ENCODE data around the gene KCTD19.
"Not testable (repeated sequence)": the region's sequence is repeated elsewhere in the genome, so short reads cannot be mapped to it uniquely, and the experiment has no call there.

Gene KCTD19

GRCh38 chr16:67326472-67327309 lies at the start of gene KCTD19, which contains the start of gene LRRC36:
Gene KCTD19 (minus strand): TSS chr16:67326741. CDS start chr16:67326707, 34 bp downstream.
Gene LRRC36 (plus strand): TSS chr16:67326815. CDS start chr16:67326863, 48 bp downstream.
- peaks cover 12% of the 10 kb centered on the region for H3K27me3 Mint-ChIP-seq
- H3K9me3 Mint-ChIP-seq, result peaks cover 3% of the 10 kb centered on the region
- peak within 1 kb of the TSS; percentile 72 for H3K4me3 Mint-ChIP-seq
- peak; percentile 52 for ATAC-seq
- peaks cover 37% of the 10 kb centered on the region for H3K4me1 Mint-ChIP-seq
- H3K36me3 Mint-ChIP-seq, result no peaks in the 10 kb centered on the region
- H3K27ac Mint-ChIP-seq, result peak within 1 kb of the TSS; percentile 65

DNA sequence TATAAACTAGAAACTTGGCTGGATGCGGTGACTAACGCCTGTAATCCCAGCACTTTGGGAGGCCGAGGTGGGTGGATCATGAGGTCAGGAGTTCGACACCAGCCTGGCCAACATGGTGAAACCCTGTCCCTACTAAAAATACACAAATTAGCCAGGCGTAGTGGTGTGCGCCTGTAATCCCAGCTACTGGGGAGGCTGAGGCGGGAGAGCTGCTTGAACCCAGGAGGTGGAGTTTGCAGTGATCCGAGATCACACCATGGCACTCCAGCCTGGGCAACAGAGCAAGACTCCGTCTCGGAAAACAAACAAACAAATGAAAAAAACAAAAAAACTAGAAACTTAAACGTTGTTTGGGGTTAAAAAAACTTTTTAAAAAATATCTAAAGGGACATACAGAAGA lies 49.5 kb upstream of the KCTD19 start:
- not testable (repeated sequence) for H3K4me1 Mint-ChIP-seq, H3K9me3 Mint-ChIP-seq, H3K36me3 Mint-ChIP-seq, H3K4me3 Mint-ChIP-seq, H3K27me3 Mint-ChIP-seq, H3K27ac Mint-ChIP-seq, ATAC-seq

- Mint-ChIP-seq H3K36me3 (no peaks in the 10 kb centered on the region), H3K27me3 (no peaks in the 10 kb centered on the region), H3K9me3 (no peaks in the 10 kb centered on the region), H3K4me1 (no peaks in the 10 kb centered on the region), H3K4me3 (no peak overlapping the region), H3K27ac (no peak overlapping the region)
- no peak for ATAC-seq
Observed at GRCh38 chr16:67372664-67373063, 46.1 kb upstream of the KCTD19 start.

GRCh38 chr16:67370661-67371060 lies 44.1 kb upstream of the KCTD19 start:
- Mint-ChIP-seq H3K9me3 (no peaks in the 10 kb centered on the region), H3K4me1 (no peaks in the 10 kb centered on the region), H3K27me3 (no peaks in the 10 kb centered on the region), H3K4me3 (no peak overlapping the region), H3K36me3 (no peaks in the 10 kb centered on the region), H3K27ac (no peak overlapping the region)
- no peak for ATAC-seq

- no peak overlapping the region for H3K4me3 Mint-ChIP-seq
- no peak for ATAC-seq
- H3K27me3 Mint-ChIP-seq, result no peaks in the 10 kb centered on the region
- H3K27ac Mint-ChIP-seq, result no peak overlapping the region
- no peaks in the 10 kb centered on the region for H3K9me3 Mint-ChIP-seq
- H3K4me1 Mint-ChIP-seq, result peaks cover 7% of the 10 kb centered on the region
- no peaks in the 10 kb centered on the region for H3K36me3 Mint-ChIP-seq
Observed at GRCh38 chr16:67364600-67365235, 38.2 kb upstream of the KCTD19 start.

GRCh38 chr16:67361038-67361437 lies 34.5 kb upstream of the KCTD19 start:
- Mint-ChIP-seq H3K9me3 (no peaks in the 10 kb centered on the region), H3K36me3 (no peaks in the 10 kb centered on the region), H3K4me3 (no peak overlapping the region), H3K27me3 (no peaks in the 10 kb centered on the region), H3K27ac (no peak overlapping the region), H3K4me1 (peaks cover 7% of the 10 kb centered on the region)
- ATAC-seq, result no peak

- H3K4me3 Mint-ChIP-seq, H3K27ac Mint-ChIP-seq, ATAC-seq, H3K27me3 Mint-ChIP-seq, H3K36me3 Mint-ChIP-seq, H3K4me1 Mint-ChIP-seq, H3K9me3 Mint-ChIP-seq: not testable (repeated sequence)
Observed at GRCh38 chr16:67359540-67360269, 33.2 kb upstream of the KCTD19 start.

DNA sequence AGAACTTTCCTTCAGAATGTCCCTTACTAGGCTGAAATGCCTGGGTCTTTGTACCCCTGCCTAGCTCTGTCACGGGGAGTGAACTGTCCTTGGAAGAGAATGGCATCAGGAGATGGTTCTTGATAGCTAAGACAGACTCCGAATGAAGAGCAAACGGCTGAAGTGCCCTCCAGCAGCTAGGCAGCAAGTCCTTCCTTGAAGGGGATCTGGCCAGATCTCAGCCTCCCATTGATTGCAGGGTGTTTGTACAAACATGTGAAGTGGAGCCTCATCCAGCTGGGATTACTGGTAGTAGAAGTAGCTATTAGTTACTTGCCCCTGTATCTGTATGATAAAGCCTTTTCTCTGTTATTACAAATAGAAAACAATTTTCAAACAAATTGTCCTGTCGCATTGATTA lies 31.0 kb upstream of the KCTD19 start:
- ATAC-seq, result no peak
- H3K27ac Mint-ChIP-seq, result no peak overlapping the region
- H3K27me3 Mint-ChIP-seq, result no peaks in the 10 kb centered on the region
- H3K4me1 Mint-ChIP-seq, result no peaks in the 10 kb centered on the region
- no peaks in the 10 kb centered on the region for H3K9me3 Mint-ChIP-seq
- H3K36me3 Mint-ChIP-seq, result no peaks in the 10 kb centered on the region
- no peak overlapping the region for H3K4me3 Mint-ChIP-seq

- H3K36me3 Mint-ChIP-seq, result no peaks in the 10 kb centered on the region
- H3K27ac Mint-ChIP-seq, result no peak overlapping the region
- H3K9me3 Mint-ChIP-seq, result no peaks in the 10 kb centered on the region
- H3K4me3 Mint-ChIP-seq, result no peak overlapping the region
- no peaks in the 10 kb centered on the region for H3K4me1 Mint-ChIP-seq
- no peaks in the 10 kb centered on the region for H3K27me3 Mint-ChIP-seq
- no peak for ATAC-seq
Observed at GRCh38 chr16:67356396-67356795, 29.9 kb upstream of the KCTD19 start.

GRCh38 chr16:67352463-67352862 lies 25.9 kb upstream of the KCTD19 start:
- H3K9me3 Mint-ChIP-seq, H3K27ac Mint-ChIP-seq, H3K27me3 Mint-ChIP-seq, H3K4me1 Mint-ChIP-seq, H3K4me3 Mint-ChIP-seq, H3K36me3 Mint-ChIP-seq, ATAC-seq: not testable (repeated sequence)

DNA sequence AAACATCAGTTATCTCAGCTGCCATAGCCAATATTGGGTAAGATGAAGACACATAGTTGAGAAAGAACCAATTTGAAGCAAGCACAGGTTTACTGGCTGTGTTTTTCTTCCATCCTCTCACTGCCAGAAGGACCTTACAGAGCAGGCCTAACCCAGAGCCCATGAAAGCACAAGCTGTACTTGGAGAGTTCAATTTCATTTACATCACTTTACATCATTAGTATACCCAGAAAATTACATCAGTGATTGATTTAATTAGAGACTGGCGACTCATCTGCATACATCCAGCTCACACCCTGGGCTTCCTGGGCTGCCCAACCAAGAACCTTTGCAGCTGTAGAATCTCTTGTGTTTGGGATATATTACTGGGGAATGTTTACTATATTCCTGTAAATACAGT lies 23.8 kb upstream of the KCTD19 start:
- Mint-ChIP-seq H3K27me3 (no peaks in the 10 kb centered on the region), H3K27ac (no peak overlapping the region), H3K36me3 (no peaks in the 10 kb centered on the region), H3K4me1 (no peaks in the 10 kb centered on the region), H3K9me3 (no peaks in the 10 kb centered on the region), H3K4me3 (no peak overlapping the region)
- no peak for ATAC-seq

DNA sequence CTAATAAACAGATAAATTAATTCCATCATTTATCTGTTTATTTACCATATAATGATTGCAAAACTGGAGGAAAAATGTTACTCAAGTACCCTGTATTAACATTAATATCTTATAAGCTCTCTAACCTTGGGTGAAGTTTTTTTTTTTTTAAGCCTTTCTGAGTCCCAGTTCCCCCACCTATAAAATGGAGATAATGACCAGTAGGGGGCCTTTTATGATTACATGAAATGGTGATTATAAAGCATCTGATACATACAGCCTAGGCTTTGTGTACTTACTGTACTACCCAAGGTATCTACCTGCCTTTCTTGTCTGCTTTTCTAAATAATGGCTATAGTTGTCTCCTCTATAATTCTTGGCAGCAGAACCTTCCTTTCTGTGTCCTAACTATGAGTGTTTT lies 22.6 kb upstream of the KCTD19 start:
- Mint-ChIP-seq H3K9me3 (no peaks in the 10 kb centered on the region), H3K4me1 (no peaks in the 10 kb centered on the region), H3K27me3 (no peaks in the 10 kb centered on the region), H3K27ac (no peak overlapping the region), H3K36me3 (no peaks in the 10 kb centered on the region), H3K4me3 (no peak overlapping the region)
- ATAC-seq, result no peak

GRCh38 chr16:67346341-67346740 lies 19.8 kb upstream of the KCTD19 start:
- no peaks in the 10 kb centered on the region for H3K27me3 Mint-ChIP-seq
- no peak overlapping the region for H3K27ac Mint-ChIP-seq
- H3K9me3 Mint-ChIP-seq, result no peaks in the 10 kb centered on the region
- H3K4me1 Mint-ChIP-seq, result no peaks in the 10 kb centered on the region
- ATAC-seq, result no peak
- no peak overlapping the region for H3K4me3 Mint-ChIP-seq
- no peaks in the 10 kb centered on the region for H3K36me3 Mint-ChIP-seq

- Mint-ChIP-seq H3K4me3 (no peak overlapping the region), H3K36me3 (no peaks in the 10 kb centered on the region), H3K4me1 (no peaks in the 10 kb centered on the region), H3K9me3 (no peaks in the 10 kb centered on the region), H3K27me3 (no peaks in the 10 kb centered on the region), H3K27ac (no peak overlapping the region)
- no peak for ATAC-seq
Observed at GRCh38 chr16:67345401-67345800, 18.9 kb upstream of the KCTD19 start.

GRCh38 chr16:67342616-67343015 lies 16.1 kb upstream of the KCTD19 start:
- Mint-ChIP-seq H3K4me1 (no peaks in the 10 kb centered on the region), H3K27me3 (no peaks in the 10 kb centered on the region), H3K9me3 (no peaks in the 10 kb centered on the region), H3K4me3 (no peak overlapping the region), H3K27ac (no peak overlapping the region), H3K36me3 (no peaks in the 10 kb centered on the region)
- ATAC-seq, result no peak

All from stimulated activated memory B cell treated with anti-CD40 and anti-IgM and Interleukin-4, amounts not matched to agents 10 μg/mL and 1 μg/mL and 100 μg/mL, for 72 hours (primary cell).